Mesenteric fat pad (tissue), 1 donor: ENCODE results near the gene TSPAN3. TPM values are rescaled to one million over a fixed set of nuclear protein-coding genes. Genes with fewer than 3 reads are reported as not detected.

Experiments used
- DNase-seq: peaks from one replicate; pipeline ENCODE4 v3.0.0-alpha.2; 2020; ENCODE audit warnings: low spot score
- total RNA-seq: library from RNA; stranded (reverse); fragmentation: NEBNext Ultra II Directional; extraction: Animal tissue kit (Norgen Biotek cat#: 25700); gene quantifications from one replicate; pipeline ENCODE4 v1.2.1, GENCODE V29; 2021
- donor health status: DM: yes; HTN: yes; CAD: no.

TSPAN3 gene
- total RNA-seq, 1 donor from 2014 or later: 558 TPM

- peak; percentile 89 for DNase-seq
These were observed 78.9 kb downstream of the TSPAN3 start for GRCh38 chr15:76991741-76992645.

Other genes with a start within 250 kb of the TSPAN3 start
- gene SCAPER, start 165.8 kb downstream of the TSPAN3 start, total RNA-seq: 24.7 TPM
- gene RCN2, start 139.4 kb downstream of the TSPAN3 start, total RNA-seq: 31.4 TPM
- gene PSTPIP1, start 76.0 kb downstream of the TSPAN3 start, total RNA-seq: 24.8 TPM